ENCODE data around the gene RSRC2. TPM values are rescaled to one million over a fixed set of nuclear protein-coding genes. Genes with fewer than 3 reads are reported as not detected.

Gene RSRC2
- total and polyA plus RNA-seq, 9 of the 15 experiments (the other 6 are each of a cell fraction or from before 2014, with no cell fraction given): 52.6 to 123 (median 80.3) TPM

DNA sequence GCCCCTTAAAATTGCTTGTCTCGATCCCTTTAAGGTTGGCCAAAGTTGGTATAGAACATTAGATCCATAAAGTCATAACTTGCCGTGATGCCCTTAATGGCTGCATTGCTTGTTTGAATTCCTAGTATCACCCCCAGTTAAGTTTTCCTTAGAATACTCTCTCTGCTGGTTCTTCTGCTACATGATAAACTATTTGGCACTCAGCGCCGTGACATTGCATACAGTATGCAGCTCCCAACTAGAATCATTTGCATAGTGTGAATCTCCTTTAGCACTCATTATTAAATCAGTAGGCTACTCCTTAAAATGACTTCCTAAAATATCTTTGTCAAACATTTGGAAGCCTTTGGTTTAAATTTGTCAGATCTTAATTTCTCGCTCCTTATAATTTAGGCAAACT is 42.6 kb upstream of the RSRC2 start:
- intact Hi-C loops (cut with micrococcal nuclease): no loop called here
- POLR2A ChIA-PET: interaction anchor here (1.5 kb wide), 1 partner anchor 11 kb away, joined by 5 read pairs; no protein-coding TSS in a partner anchor
- TF ChIP-seq ZBTB7A (IDR thresholded peaks at IDR 0.05; ENCODE audit: borderline replicate concordance, control insufficient read depth, low read depth, low read length) (no peak), CREBBP (IDR thresholded peaks at IDR 0.05; ENCODE audit: low read depth, low read length) (no peak), EZH2 (IDR thresholded peaks at IDR 0.05; ENCODE audit: borderline replicate concordance, low read depth, low read length) (no peak), ZKSCAN8 (CRISPR knock-in tag; IDR thresholded peaks at IDR 0.05) (no peak), ZNF76 (CRISPR knock-in tag; IDR thresholded peaks at IDR 0.05; ENCODE audit: borderline replicate concordance) (no peak), CSDE1 (IDR thresholded peaks at IDR 0.05) (no peak), ZNF778 (CRISPR knock-in tag; IDR thresholded peaks at IDR 0.05) (no peak)
- TF ChIP-seq, protein P1, sequence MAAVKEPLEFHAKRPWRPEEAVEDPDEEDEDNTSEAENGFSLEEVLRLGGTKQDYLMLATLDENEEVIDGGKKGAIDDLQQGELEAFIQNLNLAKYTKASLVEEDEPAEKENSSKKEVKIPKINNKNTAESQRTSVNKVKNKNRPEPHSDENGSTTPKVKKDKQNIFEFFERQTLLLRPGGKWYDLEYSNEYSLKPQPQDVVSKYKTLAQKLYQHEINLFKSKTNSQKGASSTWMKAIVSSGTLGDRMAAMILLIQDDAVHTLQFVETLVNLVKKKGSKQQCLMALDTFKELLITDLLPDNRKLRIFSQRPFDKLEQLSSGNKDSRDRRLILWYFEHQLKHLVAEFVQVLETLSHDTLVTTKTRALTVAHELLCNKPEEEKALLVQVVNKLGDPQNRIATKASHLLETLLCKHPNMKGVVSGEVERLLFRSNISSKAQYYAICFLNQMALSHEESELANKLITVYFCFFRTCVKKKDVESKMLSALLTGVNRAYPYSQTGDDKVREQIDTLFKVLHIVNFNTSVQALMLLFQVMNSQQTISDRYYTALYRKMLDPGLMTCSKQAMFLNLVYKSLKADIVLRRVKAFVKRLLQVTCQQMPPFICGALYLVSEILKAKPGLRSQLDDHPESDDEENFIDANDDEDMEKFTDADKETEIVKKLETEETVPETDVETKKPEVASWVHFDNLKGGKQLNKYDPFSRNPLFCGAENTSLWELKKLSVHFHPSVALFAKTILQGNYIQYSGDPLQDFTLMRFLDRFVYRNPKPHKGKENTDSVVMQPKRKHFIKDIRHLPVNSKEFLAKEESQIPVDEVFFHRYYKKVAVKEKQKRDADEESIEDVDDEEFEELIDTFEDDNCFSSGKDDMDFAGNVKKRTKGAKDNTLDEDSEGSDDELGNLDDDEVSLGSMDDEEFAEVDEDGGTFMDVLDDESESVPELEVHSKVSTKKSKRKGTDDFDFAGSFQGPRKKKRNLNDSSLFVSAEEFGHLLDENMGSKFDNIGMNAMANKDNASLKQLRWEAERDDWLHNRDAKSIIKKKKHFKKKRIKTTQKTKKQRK (IDR thresholded peaks at IDR 0.05; ENCODE audit: borderline replicate concordance, low read depth, low read length): no peak
- TF ChIP-seq, protein P2, sequence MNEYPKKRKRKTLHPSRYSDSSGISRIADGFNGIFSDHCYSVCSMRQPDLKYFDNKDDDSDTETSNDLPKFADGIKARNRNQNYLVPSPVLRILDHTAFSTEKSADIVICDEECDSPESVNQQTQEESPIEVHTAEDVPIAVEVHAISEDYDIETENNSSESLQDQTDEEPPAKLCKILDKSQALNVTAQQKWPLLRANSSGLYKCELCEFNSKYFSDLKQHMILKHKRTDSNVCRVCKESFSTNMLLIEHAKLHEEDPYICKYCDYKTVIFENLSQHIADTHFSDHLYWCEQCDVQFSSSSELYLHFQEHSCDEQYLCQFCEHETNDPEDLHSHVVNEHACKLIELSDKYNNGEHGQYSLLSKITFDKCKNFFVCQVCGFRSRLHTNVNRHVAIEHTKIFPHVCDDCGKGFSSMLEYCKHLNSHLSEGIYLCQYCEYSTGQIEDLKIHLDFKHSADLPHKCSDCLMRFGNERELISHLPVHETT (CRISPR knock-in tag; conservative IDR thresholded peaks at IDR 0.05 in 1 of 2, IDR thresholded peaks at IDR 0.05 in 1 of 2): no peak
- TF ChIP-seq, protein P3, sequence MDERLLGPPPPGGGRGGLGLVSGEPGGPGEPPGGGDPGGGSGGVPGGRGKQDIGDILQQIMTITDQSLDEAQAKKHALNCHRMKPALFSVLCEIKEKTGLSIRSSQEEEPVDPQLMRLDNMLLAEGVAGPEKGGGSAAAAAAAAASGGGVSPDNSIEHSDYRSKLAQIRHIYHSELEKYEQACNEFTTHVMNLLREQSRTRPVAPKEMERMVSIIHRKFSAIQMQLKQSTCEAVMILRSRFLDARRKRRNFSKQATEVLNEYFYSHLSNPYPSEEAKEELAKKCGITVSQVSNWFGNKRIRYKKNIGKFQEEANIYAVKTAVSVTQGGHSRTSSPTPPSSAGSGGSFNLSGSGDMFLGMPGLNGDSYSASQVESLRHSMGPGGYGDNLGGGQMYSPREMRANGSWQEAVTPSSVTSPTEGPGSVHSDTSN (CRISPR knock-in tag; IDR thresholded peaks at IDR 0.05; ENCODE audit: low read depth): no peak
- TF ChIP-seq, protein P3 (tag; conservative IDR thresholded peaks at IDR 0.05; ENCODE audit: low read depth): no peak
- TF ChIP-seq, protein P4, sequence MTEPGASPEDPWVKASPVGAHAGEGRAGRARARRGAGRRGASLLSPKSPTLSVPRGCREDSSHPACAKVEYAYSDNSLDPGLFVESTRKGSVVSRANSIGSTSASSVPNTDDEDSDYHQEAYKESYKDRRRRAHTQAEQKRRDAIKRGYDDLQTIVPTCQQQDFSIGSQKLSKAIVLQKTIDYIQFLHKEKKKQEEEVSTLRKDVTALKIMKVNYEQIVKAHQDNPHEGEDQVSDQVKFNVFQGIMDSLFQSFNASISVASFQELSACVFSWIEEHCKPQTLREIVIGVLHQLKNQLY (CRISPR knock-in tag; conservative IDR thresholded peaks at IDR 0.05): no peak
- TF ChIP-seq, protein P5, sequence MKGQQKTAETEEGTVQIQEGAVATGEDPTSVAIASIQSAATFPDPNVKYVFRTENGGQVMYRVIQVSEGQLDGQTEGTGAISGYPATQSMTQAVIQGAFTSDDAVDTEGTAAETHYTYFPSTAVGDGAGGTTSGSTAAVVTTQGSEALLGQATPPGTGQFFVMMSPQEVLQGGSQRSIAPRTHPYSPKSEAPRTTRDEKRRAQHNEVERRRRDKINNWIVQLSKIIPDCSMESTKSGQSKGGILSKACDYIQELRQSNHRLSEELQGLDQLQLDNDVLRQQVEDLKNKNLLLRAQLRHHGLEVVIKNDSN (CRISPR knock-in tag; IDR thresholded peaks at IDR 0.05): no peak

More for the DNA sequence above, 42.6 kb upstream of the RSRC2 start:
- Histone ChIP-seq H3K9me3 (replicated peaks; ENCODE audit: control insufficient read depth, insufficient read depth, low read depth, low read length) (no peaks in the 10 kb centered on the region), H3K36me3 (ENCODE audit: control insufficient read depth, insufficient read depth, low read length) (peaks cover 81% of the 10 kb centered on the region), H3K27ac (ENCODE audit: extremely low read depth, low read depth, low read length) (no peak overlapping the region), H3K27me3 (ENCODE audit: control insufficient read depth in 2 of 2, insufficient read depth in 2 of 2, low read length in 2 of 2) (no peaks in the 10 kb centered on the region), H3K4me1 (replicated peaks in 1 of 2; ENCODE audit: control insufficient read depth in 2 of 2, insufficient read depth in 2 of 2, low read length in 2 of 2) (no peaks in the 10 kb centered on the region), H3K9ac (ENCODE audit: insufficient read depth in 1 of 2, low read depth in 2 of 2, low read length in 2 of 2) (no peak overlapping the region), H3K4me2 (ENCODE audit: insufficient read depth, low read length) (no peak overlapping the region), H3K79me2 (ENCODE audit: control insufficient read depth, insufficient read depth, low read length) (no peaks in the 10 kb centered on the region), H3K4me3 (no peak overlapping the region), H4K20me1 (replicated peaks; ENCODE audit: control insufficient read depth, insufficient read depth, low read length) (no peaks in the 10 kb centered on the region), H3K9me1 (ENCODE audit: control insufficient read depth, insufficient read depth, low read length) (no peaks in the 10 kb centered on the region), H2AFZ (ENCODE audit: low read depth, low read length) (no peak overlapping the region)
- CTCF ChIA-PET (ENCODE audit: low intra/inter-chr PET ratio): no interaction called here
- no peak for DNase-seq (ENCODE audit: extremely low read depth in 1 of 4, low spot score in 3 of 4)
- ATAC-seq: no peak
- no peak for FAIRE-seq
- BruUV-seq (replicated peaks): no TSS peak
- 95% methylated on average over 5 of the region's 5 CpGs for WGBS (ENCODE audit: insufficient coverage, low coverage, missing lambda C conversion rate)
- in situ Hi-C loops (cut with MboI): no loop called here

Data from K562 (cell line).